ENCODE data around the gene BSG. TPM values are rescaled to one million over a fixed set of nuclear protein-coding genes. Genes with fewer than 3 reads are reported as not detected.
"Not testable (repeated sequence)": the region's sequence is repeated elsewhere in the genome, so short reads cannot be mapped to it uniquely, and the experiment has no call there.

BSG gene
- total and polyA plus RNA-seq, 9 of the 15 experiments (the other 6 are each of a cell fraction or from before 2014, with no cell fraction given): 4.6 to 495 (median 187) TPM

- peak; percentile 56 for TF ChIP-seq NFIC (IDR thresholded peaks at IDR 0.05)
- peak; percentile 70; the same call in 1 of the 2 replicates for TF ChIP-seq ZBTB33 (CRISPR knock-in tag; IDR thresholded peaks at IDR 0.05)
- peak; percentile 1 for TF ChIP-seq FIP1L1 (IDR thresholded peaks at IDR 0.05; ENCODE audit: low read depth, low read length, poor library complexity, severe bottlenecking)
- H3K27me3 ChIP-seq (ENCODE audit: control insufficient read depth in 2 of 2, insufficient read depth in 2 of 2, low read length in 2 of 2); H2AFZ ChIP-seq (ENCODE audit: low read depth, low read length); H3K9ac ChIP-seq (ENCODE audit: insufficient read depth in 1 of 2, low read depth in 2 of 2, low read length in 2 of 2); H3K9me1 ChIP-seq (ENCODE audit: control insufficient read depth, insufficient read depth, low read length); CTCF ChIA-PET (ENCODE audit: low intra/inter-chr PET ratio); FAIRE-seq; in situ Hi-C loops (cut with MboI); H3K27ac ChIP-seq (ENCODE audit: extremely low read depth, low read depth, low read length); H3K4me3 ChIP-seq; H4K20me1 ChIP-seq (replicated peaks; ENCODE audit: control insufficient read depth, insufficient read depth, low read length); H3K79me2 ChIP-seq (ENCODE audit: control insufficient read depth, insufficient read depth, low read length); POLR2A ChIA-PET; intact Hi-C loops (cut with micrococcal nuclease); H3K9me3 ChIP-seq (replicated peaks; ENCODE audit: control insufficient read depth, insufficient read depth, low read depth, low read length); H3K4me2 ChIP-seq (ENCODE audit: insufficient read depth, low read length); ATAC-seq; DNase-seq (ENCODE audit: extremely low read depth in 1 of 4, low spot score in 3 of 4); BruUV-seq (replicated peaks): not testable (repeated sequence)
- WGBS (ENCODE audit: insufficient coverage, low coverage, missing lambda C conversion rate): 97% methylated on average over 21 of the region's 48 CpGs
- H3K4me1 ChIP-seq (replicated peaks in 1 of 2; ENCODE audit: control insufficient read depth in 2 of 2, insufficient read depth in 2 of 2, low read length in 2 of 2): peaks cover 0 to 14% of the 10 kb centered on the region in 2 experiments; a peak in 1 of 5 replicates
- H3K36me3 ChIP-seq (ENCODE audit: control insufficient read depth, insufficient read depth, low read length): peaks cover 83% of the 10 kb centered on the region; the same call in 2 of the 3 replicates
Observed at GRCh38 chr19:621191-621590, 48.8 kb downstream of the BSG start.

GRCh38 chr19:621819-622218, 49.4 kb downstream of the BSG start:
- peaks cover 83% of the 10 kb centered on the region; the same call in 2 of the 3 replicates for H3K36me3 ChIP-seq (ENCODE audit: control insufficient read depth, insufficient read depth, low read length)
- CTCF ChIA-PET (ENCODE audit: low intra/inter-chr PET ratio): no interaction called here
- TF ChIP-seq ZNF778 (CRISPR knock-in tag; IDR thresholded peaks at IDR 0.05): no peak
- peak; percentile 11; the same call in 1 of the 2 replicates for TF ChIP-seq POLR2G (IDR thresholded peaks at IDR 0.05; ENCODE audit: low read depth, low read length)
- 0 out of 2 replicates have a peak, but pooled peaks have one; percentile 33 for TF ChIP-seq ZBTB33 (CRISPR knock-in tag; IDR thresholded peaks at IDR 0.05)
- peak; percentile 10 for TF ChIP-seq FIP1L1 (IDR thresholded peaks at IDR 0.05; ENCODE audit: low read depth, low read length, poor library complexity, severe bottlenecking)
- no peak for TF ChIP-seq USF1 (CRISPR knock-in tag; IDR thresholded peaks at IDR 0.05)
- no peak for TF ChIP-seq PKNOX1 (IDR thresholded peaks at IDR 0.05)

More at GRCh38 chr19:621819-622218, 49.4 kb downstream of the BSG start:
- WGBS (ENCODE audit: insufficient coverage, low coverage, missing lambda C conversion rate): 97% methylated on average over 17 of the region's 24 CpGs
- no peaks in the 10 kb centered on the region for H3K27me3 ChIP-seq (ENCODE audit: control insufficient read depth in 2 of 2, insufficient read depth in 2 of 2, low read length in 2 of 2)
- in situ Hi-C loops (cut with MboI): no loop called here
- peaks cover 0 to 14% of the 10 kb centered on the region in 2 experiments; a peak in 1 of 5 replicates for H3K4me1 ChIP-seq (replicated peaks in 1 of 2; ENCODE audit: control insufficient read depth in 2 of 2, insufficient read depth in 2 of 2, low read length in 2 of 2)
- no peaks in the 10 kb centered on the region; the same call in 1 of the 2 replicates for H3K9me3 ChIP-seq (replicated peaks; ENCODE audit: control insufficient read depth, insufficient read depth, low read depth, low read length)
- H3K9me1 ChIP-seq (ENCODE audit: control insufficient read depth, insufficient read depth, low read length): no peaks in the 10 kb centered on the region
- H3K4me2 ChIP-seq (ENCODE audit: insufficient read depth, low read length): no peak overlapping the region
- ATAC-seq (no peak), FAIRE-seq (no peak), DNase-seq (ENCODE audit: extremely low read depth in 1 of 4, low spot score in 3 of 4) (no peak)
- intact Hi-C loops (cut with micrococcal nuclease): no loop called here
- no peaks in the 10 kb centered on the region for H3K79me2 ChIP-seq (ENCODE audit: control insufficient read depth, insufficient read depth, low read length)
- H3K9ac ChIP-seq (ENCODE audit: insufficient read depth in 1 of 2, low read depth in 2 of 2, low read length in 2 of 2): no peak overlapping the region
- POLR2A ChIA-PET: no interaction called here
- H3K27ac ChIP-seq (ENCODE audit: extremely low read depth, low read depth, low read length): no peak overlapping the region
- H4K20me1 ChIP-seq (replicated peaks; ENCODE audit: control insufficient read depth, insufficient read depth, low read length): no peaks in the 10 kb centered on the region
- no peak overlapping the region for H2AFZ ChIP-seq (ENCODE audit: low read depth, low read length)
- no TSS peak for BruUV-seq (replicated peaks)
- no peak overlapping the region for H3K4me3 ChIP-seq
